ENCODE results near the gene PIM1. TPM values are rescaled to one million over a fixed set of nuclear protein-coding genes. Genes with fewer than 3 reads are reported as not detected.
"Not testable (repeated sequence)": the region's sequence is repeated elsewhere in the genome, so short reads cannot be mapped to it uniquely, and the experiment has no call there.

PIM1 gene
- total and polyA plus RNA-seq, 3 donors from 2014 or later, result 20.4 to 30.8 (median 28.0) TPM

DNA sequence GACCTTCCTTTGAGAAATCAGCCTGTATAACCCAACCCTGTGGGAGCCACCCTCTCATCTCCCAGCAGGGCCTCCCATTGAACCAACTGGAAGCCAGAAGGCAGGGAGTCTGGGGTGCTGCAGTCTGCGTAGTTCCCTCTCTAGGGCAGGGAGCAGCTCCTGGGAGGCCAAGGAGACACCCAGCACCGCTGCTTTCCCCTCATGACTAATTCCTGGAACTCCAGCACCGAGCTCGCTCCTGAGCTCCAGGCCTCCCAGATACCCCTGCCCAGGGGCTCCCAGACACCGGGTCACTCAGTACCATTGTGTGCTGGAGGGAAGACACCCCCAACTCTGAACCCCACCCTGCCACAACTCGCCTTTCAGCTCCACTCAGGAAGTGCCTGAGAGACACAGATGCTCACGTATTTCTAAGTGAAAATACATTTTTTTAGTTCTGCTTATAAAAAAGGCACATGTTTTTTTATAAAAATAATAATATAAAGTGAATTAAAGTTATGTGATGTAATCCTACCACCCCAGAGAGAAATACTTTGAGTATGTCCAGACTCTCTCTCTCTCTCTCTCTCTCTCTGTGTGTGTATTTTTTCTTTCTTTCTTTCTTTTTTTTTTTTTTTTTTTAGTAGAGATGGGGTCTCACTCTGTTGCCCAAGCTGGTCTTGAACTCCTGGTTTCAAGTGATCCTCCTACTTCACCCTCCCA lies 17.5 kb downstream of the PIM1 start:
- no peak for TF ChIP-seq POLR2A (IDR thresholded peaks at IDR 0.05)
- TF ChIP-seq CTCF (IDR thresholded peaks at IDR 0.05), result no peak
- 81% methylated on average over 5 to 7 of the region's 7 CpGs for WGBS, 2 donors
- intact Hi-C loops (cut with DNase I; ENCODE audit: low total_unique reads), result no loop called here

GRCh38 chr6:37188962-37189510 lies 19.1 kb downstream of the PIM1 start:
- WGBS, 2 donors, result 81 to 83% methylated on average over 2 of the region's 2 CpGs

More for the DNA sequence above, 17.5 kb downstream of the PIM1 start:
- H3K9me3 ChIP-seq, result no peaks in the 10 kb centered on the region
- H3K27ac ChIP-seq, result no peak overlapping the region
- no peak for DNase-seq
- H3K36me3 ChIP-seq (ENCODE audit: low read depth, missing control alignments), result no peaks in the 10 kb centered on the region
- no peaks in the 10 kb centered on the region for H3K4me1 ChIP-seq
- H3K27me3 ChIP-seq, result no peaks in the 10 kb centered on the region
- no peak overlapping the region for H3K4me3 ChIP-seq

GRCh38 chr6:37190159-37190535 lies 20.2 kb downstream of the PIM1 start:
- no peaks in the 10 kb centered on the region for H3K4me1 ChIP-seq
- no peaks in the 10 kb centered on the region for H3K9me3 ChIP-seq
- no peak for DNase-seq
- intact Hi-C loops (cut with DNase I; ENCODE audit: low total_unique reads), result no loop called here
- H3K27me3 ChIP-seq, result no peaks in the 10 kb centered on the region
- H3K36me3 ChIP-seq (ENCODE audit: low read depth, missing control alignments), result no peaks in the 10 kb centered on the region
- no peak overlapping the region for H3K27ac ChIP-seq
- no peak for TF ChIP-seq CTCF (IDR thresholded peaks at IDR 0.05)
- TF ChIP-seq POLR2A (IDR thresholded peaks at IDR 0.05), result no peak
- 86 to 89% methylated on average over 1 of the region's 1 CpG for WGBS, 2 donors
- no peak overlapping the region for H3K4me3 ChIP-seq

More at GRCh38 chr6:37188962-37189510, 19.1 kb downstream of the PIM1 start:
- Histone ChIP-seq H3K36me3 (ENCODE audit: low read depth, missing control alignments) (no peaks in the 10 kb centered on the region), H3K27me3 (no peaks in the 10 kb centered on the region), H3K27ac (no peak overlapping the region), H3K4me1 (no peaks in the 10 kb centered on the region), H3K9me3 (no peaks in the 10 kb centered on the region), H3K4me3 (no peak overlapping the region)
- DNase-seq, result no peak
- intact Hi-C loops (cut with DNase I; ENCODE audit: low total_unique reads), result no loop called here
- TF ChIP-seq POLR2A (IDR thresholded peaks at IDR 0.05) (no peak), CTCF (IDR thresholded peaks at IDR 0.05) (no peak)

- no peak for DNase-seq
- no peaks in the 10 kb centered on the region for H3K4me1 ChIP-seq
- 80 to 89% methylated on average over 3 of the region's 3 CpGs for WGBS, 2 donors
- H3K4me3 ChIP-seq, result no peak overlapping the region
- no peak overlapping the region for H3K27ac ChIP-seq
- no peaks in the 10 kb centered on the region for H3K36me3 ChIP-seq (ENCODE audit: low read depth, missing control alignments)
- H3K27me3 ChIP-seq, result no peaks in the 10 kb centered on the region
- H3K9me3 ChIP-seq, result no peaks in the 10 kb centered on the region
- intact Hi-C loops (cut with DNase I; ENCODE audit: low total_unique reads), result no loop called here
- TF ChIP-seq POLR2A (IDR thresholded peaks at IDR 0.05) (no peak), CTCF (IDR thresholded peaks at IDR 0.05) (no peak)
Measured at GRCh38 chr6:37192666-37193065, 22.7 kb downstream of the PIM1 start.

GRCh38 chr6:37194886-37195285 lies 24.9 kb downstream of the PIM1 start:
- H3K27ac ChIP-seq; H3K4me3 ChIP-seq; intact Hi-C loops (cut with DNase I; ENCODE audit: low total_unique reads); H3K27me3 ChIP-seq; H3K36me3 ChIP-seq (ENCODE audit: low read depth, missing control alignments); H3K9me3 ChIP-seq; H3K4me1 ChIP-seq; DNase-seq: not testable (repeated sequence)
- WGBS, 2 donors, result 80 to 100% methylated on average over 1 of the region's 1 CpG

- H3K27me3 ChIP-seq; intact Hi-C loops (cut with DNase I; ENCODE audit: low total_unique reads); H3K4me3 ChIP-seq; H3K36me3 ChIP-seq (ENCODE audit: low read depth, missing control alignments); H3K9me3 ChIP-seq; H3K27ac ChIP-seq; DNase-seq; H3K4me1 ChIP-seq: not testable (repeated sequence)
- WGBS, 2 donors, result 58 to 71% methylated on average over 4 of the region's 4 CpGs
Measured at GRCh38 chr6:37196451-37196850, 26.5 kb downstream of the PIM1 start.
